CD4-positive, alpha-beta T cell treated with Interferon gamma for 1 hour (primary cell): ENCODE measurements around the gene STEAP1B.
"Not testable (repeated sequence)": the region's sequence is repeated elsewhere in the genome, so short reads cannot be mapped to it uniquely, and the experiment has no call there.

Experiments used
- DNase-seq: peaks from one replicate; pipeline ENCODE4 v3.0.0-alpha.2; 2020

The STEAP1B gene

GRCh38 chr7:22496296-22496888 is 3.6 kb downstream of the STEAP1B start:
- DNase-seq = not testable (repeated sequence)

- not testable (repeated sequence) for DNase-seq
Observed at GRCh38 chr7:22493160-22493925, 6.6 kb downstream of the STEAP1B start.

GRCh38 chr7:22488643-22489462 is 11.1 kb downstream of the STEAP1B start:
- DNase-seq = peak; percentile 39

DNA sequence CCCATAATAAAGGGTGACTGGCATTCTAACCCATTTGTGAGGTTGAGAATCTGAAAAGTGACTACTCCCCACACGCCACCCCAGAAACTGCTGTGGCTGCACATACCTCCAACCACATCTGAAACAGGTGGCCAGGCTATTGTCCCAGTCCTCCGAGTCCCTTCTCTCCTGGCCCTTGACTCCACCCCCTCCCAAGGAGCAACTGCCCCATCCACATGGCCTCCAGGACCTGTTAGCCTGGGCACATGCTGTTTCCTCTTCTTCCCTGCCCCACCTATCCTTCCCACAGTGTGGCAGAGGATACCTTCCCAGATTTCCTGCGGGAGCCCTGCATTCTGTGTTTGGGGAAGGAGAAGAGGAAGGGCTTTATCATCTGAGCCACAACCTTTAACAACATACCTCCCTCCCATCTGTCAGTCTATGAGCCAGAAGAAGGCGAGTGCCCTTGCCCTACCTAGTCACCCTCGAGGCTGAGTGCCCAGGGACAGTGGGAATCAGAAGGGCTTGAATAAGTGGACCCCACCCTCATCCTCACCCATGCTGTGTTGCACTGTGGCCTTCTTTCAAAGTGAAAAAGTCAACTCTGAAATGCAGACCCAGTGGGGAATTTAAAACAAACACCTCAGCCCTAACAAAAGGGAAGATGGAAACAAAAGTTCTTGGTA is 11.9 kb downstream of the STEAP1B start:
- no peak for DNase-seq

GRCh38 chr7:22486597-22486996 is 13.4 kb downstream of the STEAP1B start:
- no peak for DNase-seq

DNA sequence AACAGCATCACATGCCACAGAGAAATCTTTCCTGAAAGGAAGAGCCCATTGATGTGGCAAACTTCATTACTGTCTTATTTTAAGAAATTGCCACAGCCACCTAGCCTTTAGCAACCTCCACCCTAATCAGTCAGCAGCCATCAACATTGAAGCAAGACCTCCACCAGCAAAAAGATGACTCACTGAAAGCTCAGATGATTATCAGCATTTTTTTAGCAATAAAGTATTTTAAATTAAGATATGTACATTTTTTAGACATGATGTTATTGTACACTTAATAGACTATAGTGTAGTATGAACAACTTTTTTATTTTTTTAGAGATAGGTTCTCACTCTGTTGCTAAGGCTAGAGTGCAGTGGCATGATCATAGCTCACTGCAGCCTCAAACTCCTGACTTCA is 14.8 kb downstream of the STEAP1B start:
- no peak for DNase-seq

- no peak for DNase-seq
Observed at GRCh38 chr7:22482503-22482902, 17.5 kb downstream of the STEAP1B start.

DNA sequence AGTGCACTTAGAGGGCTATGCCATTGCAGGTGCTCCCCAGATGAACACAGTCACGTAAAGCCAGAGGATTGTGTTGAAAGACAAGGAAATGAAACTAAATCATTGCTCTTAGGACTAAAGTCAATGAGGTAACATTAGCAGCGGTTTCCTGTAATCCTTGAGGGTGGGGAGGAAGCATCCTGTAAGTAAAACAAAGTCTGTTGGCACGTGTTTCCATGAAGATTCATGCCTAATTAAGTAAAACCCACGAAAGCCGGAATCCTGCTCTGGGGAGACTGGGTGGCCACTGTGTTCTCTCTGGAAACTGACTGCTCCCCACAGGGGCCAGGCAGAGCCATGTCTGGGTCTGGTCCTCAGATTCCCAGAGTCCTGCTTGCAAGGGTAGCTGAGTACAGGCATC is 18.3 kb downstream of the STEAP1B start:
- DNase-seq = peak; percentile 8

- DNase-seq = no peak
Observed at GRCh38 chr7:22480523-22481075, 19.4 kb downstream of the STEAP1B start.

- DNase-seq = no peak
Observed at GRCh38 chr7:22477876-22478450, 22.0 kb downstream of the STEAP1B start.

- DNase-seq = no peak
Observed at GRCh38 chr7:22477262-22477661, 22.7 kb downstream of the STEAP1B start.

DNA sequence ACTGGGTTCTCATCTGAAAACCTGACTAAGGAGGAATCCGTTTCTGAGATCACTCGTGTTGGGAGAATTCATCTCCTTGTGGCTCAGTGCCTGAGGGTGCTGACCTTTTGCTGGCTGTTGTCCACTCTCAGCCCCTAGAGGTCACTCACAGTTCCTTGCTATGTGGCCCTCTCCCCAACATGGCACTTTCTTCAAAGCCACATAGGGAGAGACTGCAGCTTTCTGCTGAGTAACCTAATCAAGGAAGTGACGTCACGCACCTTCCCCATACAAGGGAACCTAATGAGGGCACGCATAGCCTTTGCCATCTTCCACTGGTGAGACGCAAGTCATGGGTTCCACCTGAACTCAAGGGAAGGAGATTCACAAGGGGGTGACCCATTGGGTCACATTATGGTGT is 23.2 kb downstream of the STEAP1B start:
- no peak for DNase-seq

DNA sequence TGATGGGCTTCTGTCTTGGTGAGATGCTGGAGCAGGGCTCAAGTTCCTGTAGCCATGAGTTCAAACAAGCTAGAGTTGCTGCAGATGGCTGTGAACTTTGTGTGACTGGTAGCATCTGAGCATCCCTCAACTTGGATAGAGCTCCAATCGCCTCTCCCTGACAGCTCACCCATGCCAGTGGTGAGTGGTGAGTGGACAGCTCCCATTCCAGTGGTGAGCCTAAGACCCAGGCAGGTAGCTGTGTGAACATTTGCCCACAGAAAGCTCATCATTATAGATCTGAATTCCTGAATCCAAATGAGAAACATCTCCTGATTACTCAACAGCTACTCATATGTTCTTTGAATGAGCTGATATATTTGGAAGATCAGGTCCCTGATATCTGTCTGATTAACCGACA is 25.3 kb downstream of the STEAP1B start:
- DNase-seq = no peak

GRCh38 chr7:22470981-22471380 is 29.0 kb downstream of the STEAP1B start:
- DNase-seq = no peak

DNA sequence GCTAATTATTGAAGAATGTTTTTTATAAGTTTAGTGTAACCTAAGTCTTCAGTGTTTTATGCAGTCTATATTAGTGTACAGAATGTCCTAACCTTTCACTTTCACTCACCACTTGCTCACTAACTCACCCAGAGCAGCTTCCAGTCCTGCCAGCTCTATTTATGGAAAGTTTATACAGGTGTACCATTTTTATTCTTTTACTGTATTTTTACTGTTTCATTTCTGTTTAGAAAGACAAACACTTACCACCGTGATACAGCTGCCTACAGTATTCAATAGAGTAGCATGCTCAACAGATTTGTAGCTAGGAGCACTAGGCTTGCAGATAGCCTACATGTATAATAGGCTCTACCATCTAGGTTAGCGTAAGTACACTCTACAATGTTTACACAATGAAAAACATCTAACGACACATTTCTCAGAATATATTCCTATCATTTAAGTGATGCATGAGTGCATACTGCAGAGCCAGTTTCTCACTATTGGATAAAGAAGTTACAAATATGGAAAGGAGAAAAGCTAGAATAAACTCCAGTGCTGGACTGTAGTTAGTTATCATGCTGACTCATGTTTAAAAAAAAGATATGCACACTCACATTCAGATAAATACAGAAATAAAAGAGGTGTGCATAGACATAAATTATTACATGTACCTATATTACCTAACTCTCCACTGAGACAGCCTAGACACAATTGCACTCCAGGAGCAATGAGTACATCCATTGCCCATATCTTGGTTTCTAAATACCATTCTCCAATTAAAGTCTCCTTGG is 30.4 kb downstream of the STEAP1B start:
- DNase-seq = no peak

GRCh38 chr7:22468609-22469008 is 31.4 kb downstream of the STEAP1B start:
- no peak for DNase-seq

DNA sequence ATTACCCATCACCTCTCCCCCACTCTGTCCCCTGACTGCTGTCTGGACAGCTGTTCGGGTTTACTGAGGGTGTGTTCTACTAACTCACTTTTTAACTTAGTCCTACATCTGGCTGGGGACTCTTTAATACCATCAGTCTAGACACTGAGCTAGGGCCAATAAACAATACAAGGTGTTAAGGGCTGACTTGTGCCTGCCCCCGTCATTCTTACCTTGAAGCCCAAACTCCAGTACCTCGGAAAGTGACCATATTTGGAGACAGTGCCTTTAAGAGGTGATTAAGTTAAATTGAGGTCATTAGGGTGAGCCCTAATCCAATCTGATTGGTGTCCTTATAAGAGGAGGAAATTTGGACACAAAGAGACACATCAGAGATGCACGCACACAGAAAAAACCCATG is 35.7 kb downstream of the STEAP1B start:
- no peak for DNase-seq

- no peak for DNase-seq
Observed at GRCh38 chr7:22460363-22460988, 39.5 kb downstream of the STEAP1B start.

DNA sequence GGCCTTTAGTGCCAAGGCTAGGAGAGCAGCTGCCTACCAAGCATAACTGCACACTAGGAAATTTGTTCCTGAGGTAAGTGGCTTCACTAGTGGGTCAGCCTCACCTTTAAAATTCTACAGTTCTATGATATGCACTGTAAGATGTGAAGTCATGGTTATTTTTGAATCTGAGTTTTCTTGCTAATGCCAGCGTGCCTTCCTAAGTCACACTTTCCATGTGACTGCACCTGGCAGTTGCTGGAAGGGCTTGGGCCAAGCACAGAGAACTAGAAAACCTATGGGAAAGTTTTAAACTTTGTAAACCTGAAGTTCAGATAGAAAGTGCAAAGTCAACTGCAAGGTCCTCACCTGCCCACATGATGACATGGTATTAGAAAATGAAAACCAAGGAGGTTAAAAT is 42.5 kb downstream of the STEAP1B start:
- no peak for DNase-seq

GRCh38 chr7:22454446-22454845 is 45.5 kb downstream of the STEAP1B start:
- DNase-seq = no peak

- DNase-seq = no peak
Observed at GRCh38 chr7:22452960-22453558, 46.9 kb downstream of the STEAP1B start.
